Mesodermal cell (in vitro differentiated cells): ENCODE results near the gene PRRG2.
A peak's percentile ranks its signal among the peaks of the same experiment; 100 is the strongest.

ENCODE experiments used
- H3K27ac ChIP-seq: 2 replicates; pipeline ENCODE4 v1.7.0; 2013; ENCODE audit warnings: mild to moderate bottlenecking, low read depth, low read length, moderate library complexity; ENCODE audit not compliant: severe bottlenecking
- H3K36me3 ChIP-seq: 2 replicates; pipeline ENCODE4 v1.7.1; 2013; ENCODE audit warnings: mild to moderate bottlenecking, low read length, moderate library complexity; ENCODE audit not compliant: control insufficient read depth, insufficient read depth
- H3K4me1 ChIP-seq: one replicate; pipeline ENCODE4 v1.7.1; 2013; ENCODE audit warnings: mild to moderate bottlenecking, low read length; ENCODE audit not compliant: insufficient read depth, control insufficient read depth, poor library complexity, severe bottlenecking
- H3K4me3 ChIP-seq: 2 replicates; pipeline ENCODE4 v1.7.0; 2013; ENCODE audit warnings: low read length, control low read depth, mild to moderate bottlenecking; ENCODE audit not compliant: insufficient read depth, poor library complexity, severe bottlenecking; ENCODE audit errors: extremely low read depth
- H3K9me3 ChIP-seq: 2 replicates; pipeline ENCODE4 v1.7.1; 2013; ENCODE audit warnings: mild to moderate bottlenecking, low read length, moderate library complexity; ENCODE audit not compliant: control insufficient read depth
- WGBS, 2 experiments: methylation state at CpG; one replicate each; pipeline ENCODE4 v1.1.5; 2013; ENCODE audit warnings: missing lambda C conversion rate in 2 of 2; ENCODE audit not compliant: insufficient coverage in 2 of 2; 5-methylcytosine and 5-hydroxymethylcytosine counted together

PRRG2 gene

GRCh38 chr19:49573009-49573408 lies 8.1 kb upstream of the PRRG2 start:
- no peaks in the 10 kb centered on the region for H3K9me3 ChIP-seq
- H3K27ac ChIP-seq, result no peak overlapping the region
- peaks cover 3% of the 10 kb centered on the region for H3K4me1 ChIP-seq
- WGBS, 2 experiments, result 96 to 98% methylated on average over 5 to 7 of the region's 7 CpGs
- H3K4me3 ChIP-seq, result no peak overlapping the region
- peaks cover 33% of the 10 kb centered on the region for H3K36me3 ChIP-seq

DNA sequence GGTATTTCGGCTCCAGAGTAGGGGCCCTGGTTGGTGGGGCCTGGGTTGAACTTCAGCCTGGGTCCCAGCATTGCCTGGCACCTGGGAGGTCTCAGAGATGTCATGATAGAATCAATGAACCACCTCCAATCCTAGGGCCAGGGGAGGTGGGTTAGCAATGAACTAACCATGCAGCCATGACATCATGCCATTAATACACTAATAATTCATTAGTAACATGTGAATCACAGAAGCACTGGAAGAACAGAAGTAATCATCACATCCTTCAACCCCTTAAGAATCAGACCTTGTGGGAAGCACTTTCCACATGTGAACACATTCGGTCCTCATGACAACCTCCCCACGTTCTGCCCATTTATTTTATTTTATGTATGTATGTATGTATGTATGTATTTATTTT lies 7.7 kb upstream of the PRRG2 start:
- peaks cover 36% of the 10 kb centered on the region for H3K36me3 ChIP-seq
- no peaks in the 10 kb centered on the region for H3K9me3 ChIP-seq
- H3K27ac ChIP-seq, result no peak overlapping the region
- 100% methylated on average over 1 of the region's 3 CpGs for WGBS, 2 experiments
- peaks cover 3% of the 10 kb centered on the region for H3K4me1 ChIP-seq
- no peak overlapping the region for H3K4me3 ChIP-seq

GRCh38 chr19:49574206-49574755 lies 6.8 kb upstream of the PRRG2 start:
- WGBS, 2 experiments, result 100% methylated on average over 2 of the region's 2 CpGs
- Histone ChIP-seq H3K9me3 (no peaks in the 10 kb centered on the region), H3K36me3 (peaks cover 36% of the 10 kb centered on the region), H3K27ac (no peak overlapping the region), H3K4me1 (peaks cover 5% of the 10 kb centered on the region), H3K4me3 (no peak overlapping the region)

DNA sequence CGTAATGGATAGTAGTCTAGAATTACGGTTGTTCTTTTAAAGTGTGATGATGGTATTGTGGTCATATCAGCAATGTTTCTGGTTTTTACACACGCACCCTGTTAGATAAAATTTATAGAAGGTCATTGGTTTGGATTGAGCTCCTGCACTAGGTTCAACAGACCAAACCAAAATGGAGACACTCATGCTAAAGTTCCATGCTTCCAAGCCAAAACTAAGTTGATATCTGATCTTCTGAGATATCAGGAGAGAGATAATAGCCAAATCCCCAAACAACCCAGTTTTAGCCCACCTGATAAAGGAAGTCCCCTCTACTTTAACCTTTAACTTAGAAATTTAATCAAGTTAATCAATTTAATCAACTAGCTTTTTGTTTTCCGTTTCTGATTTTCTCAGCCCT lies 1.9 kb upstream of the PRRG2 start:
- peaks cover 33% of the 10 kb centered on the region for H3K36me3 ChIP-seq
- peaks cover 6% of the 10 kb centered on the region for H3K4me1 ChIP-seq
- H3K27ac ChIP-seq, result no peak overlapping the region
- peak overlapping the region; percentile 78 for H3K4me3 ChIP-seq
- no peaks in the 10 kb centered on the region for H3K9me3 ChIP-seq
- 89 to 100% methylated on average over 1 to 3 of the region's 4 CpGs for WGBS, 2 experiments

GRCh38 chr19:49579947-49580263 lies 1.2 kb upstream of the PRRG2 start:
- Histone ChIP-seq H3K4me3 (peak overlapping the region; percentile 78), H3K27ac (peak overlapping the region; percentile 43), H3K9me3 (no peaks in the 10 kb centered on the region), H3K36me3 (peaks cover 27% of the 10 kb centered on the region), H3K4me1 (peaks cover 6% of the 10 kb centered on the region)
- WGBS, 2 experiments, result 0% methylated on average over 1 to 3 of the region's 8 CpGs

GRCh38 chr19:49580264-49581006 lies 681 bp upstream of the PRRG2 start, which contains the start of gene NOSIP:
Gene NOSIP (minus strand): TSS chr19:49580556. CDS start chr19:49560691, 19,865 bp downstream.
- WGBS, 2 experiments, result 6 to 8% methylated on average over 26 of the region's 31 CpGs
- Histone ChIP-seq H3K4me3 (peak within 1 kb of the TSS; percentile 78), H3K9me3 (no peaks in the 10 kb centered on the region), H3K4me1 (peaks cover 10% of the 10 kb centered on the region), H3K36me3 (peaks cover 23% of the 10 kb centered on the region), H3K27ac (peak within 1 kb of the TSS; percentile 43)

- H3K4me3 ChIP-seq, result no peak overlapping the region
- H3K4me1 ChIP-seq, result peaks cover 10% of the 10 kb centered on the region
- no peak overlapping the region for H3K27ac ChIP-seq
- WGBS, 2 experiments, result 43 to 67% methylated on average over 2 of the region's 2 CpGs
- no peaks in the 10 kb centered on the region for H3K9me3 ChIP-seq
- H3K36me3 ChIP-seq, result peaks cover 1% of the 10 kb centered on the region
Measured at GRCh38 chr19:49583239-49583638, 2.1 kb downstream of the PRRG2 start.

DNA sequence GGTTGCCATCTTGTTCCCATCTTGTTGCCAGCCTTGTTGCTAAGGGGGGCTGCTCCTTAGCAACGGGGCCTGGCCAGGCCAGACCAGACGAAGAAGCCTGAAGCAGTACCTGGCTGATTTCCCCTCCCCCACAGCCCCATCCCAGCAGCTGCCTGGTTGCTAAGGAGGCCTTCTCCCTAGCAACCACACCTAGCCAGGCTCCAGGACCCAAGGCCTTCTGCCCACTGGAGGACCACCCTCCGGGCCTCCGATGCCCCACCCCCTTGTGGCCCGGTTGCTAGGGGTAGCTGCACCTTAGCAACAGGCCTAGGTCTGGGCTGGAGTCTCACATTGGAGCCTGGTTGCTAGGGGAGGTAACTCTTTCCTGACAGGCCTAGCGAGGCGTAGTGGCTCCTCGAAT lies 3.9 kb downstream of the PRRG2 start:
- H3K9me3 ChIP-seq, result no peaks in the 10 kb centered on the region
- WGBS, 2 experiments, result 63 to 70% methylated on average over 6 to 7 of the region's 8 CpGs
- H3K36me3 ChIP-seq, result no peaks in the 10 kb centered on the region
- no peak overlapping the region for H3K27ac ChIP-seq
- peaks cover 4% of the 10 kb centered on the region for H3K4me1 ChIP-seq
- H3K4me3 ChIP-seq, result no peak overlapping the region

- H3K4me1 ChIP-seq, result peaks cover 4% of the 10 kb centered on the region
- no peaks in the 10 kb centered on the region for H3K9me3 ChIP-seq
- no peak overlapping the region for H3K27ac ChIP-seq
- no peaks in the 10 kb centered on the region for H3K36me3 ChIP-seq
- H3K4me3 ChIP-seq, result no peak overlapping the region
- WGBS, 2 experiments, result 93% methylated on average over 6 of the region's 8 CpGs
Measured at GRCh38 chr19:49587227-49587626, 6.1 kb downstream of the PRRG2 start.

GRCh38 chr19:49588365-49589122 lies 7.4 kb downstream of the PRRG2 start:
- H3K36me3 ChIP-seq, result peaks cover under 1% of the 10 kb centered on the region
- peaks cover 4% of the 10 kb centered on the region for H3K4me1 ChIP-seq
- WGBS, 2 experiments, result 94% methylated on average over 12 to 14 of the region's 18 CpGs
- H3K4me3 ChIP-seq, result no peak overlapping the region
- no peak overlapping the region for H3K27ac ChIP-seq
- H3K9me3 ChIP-seq, result no peaks in the 10 kb centered on the region

GRCh38 chr19:49589502-49589905 lies 8.4 kb downstream of the PRRG2 start:
- Histone ChIP-seq H3K4me3 (no peak overlapping the region), H3K36me3 (peaks cover 10% of the 10 kb centered on the region), H3K4me1 (peaks cover 9% of the 10 kb centered on the region), H3K27ac (no peak overlapping the region), H3K9me3 (no peaks in the 10 kb centered on the region)
- 55 to 81% methylated on average over 2 to 3 of the region's 5 CpGs for WGBS, 2 experiments
